Measurements from ENCODE around the gene GRID1.
"Not testable (repeated sequence)": the region's sequence is repeated elsewhere in the genome, so short reads cannot be mapped to it uniquely, and the experiment has no call there.

The GRID1 gene

GRCh38 chr10:86053675-86054074, 312.9 kb downstream of the GRID1 start:
- DNase-seq: no peak

- DNase-seq: no peak
These were observed 315.0 kb downstream of the GRID1 start for GRCh38 chr10:86051586-86051985.

- DNase-seq: no peak
These were observed 317.2 kb downstream of the GRID1 start for GRCh38 chr10:86049442-86049841.

DNA sequence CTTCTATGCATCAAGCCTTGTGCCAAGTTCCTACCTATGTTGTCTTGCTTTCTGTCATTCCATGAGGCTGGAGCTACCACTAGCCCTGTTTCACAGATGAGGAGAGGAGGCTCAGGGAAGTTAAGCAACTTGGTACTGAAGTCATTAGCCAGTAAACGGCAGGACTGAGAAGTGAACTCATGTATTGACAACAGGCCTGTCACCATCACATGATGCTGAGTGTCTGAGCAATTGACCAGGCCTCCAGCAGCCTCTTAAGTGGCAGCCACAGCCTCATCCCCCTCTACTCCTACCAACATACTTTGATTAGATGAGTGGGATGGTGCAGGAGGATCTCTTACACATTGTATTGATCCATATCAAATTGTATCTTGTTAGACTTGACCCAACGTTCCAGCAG, 317.6 kb downstream of the GRID1 start:
- DNase-seq: peak; percentile 46

DNA sequence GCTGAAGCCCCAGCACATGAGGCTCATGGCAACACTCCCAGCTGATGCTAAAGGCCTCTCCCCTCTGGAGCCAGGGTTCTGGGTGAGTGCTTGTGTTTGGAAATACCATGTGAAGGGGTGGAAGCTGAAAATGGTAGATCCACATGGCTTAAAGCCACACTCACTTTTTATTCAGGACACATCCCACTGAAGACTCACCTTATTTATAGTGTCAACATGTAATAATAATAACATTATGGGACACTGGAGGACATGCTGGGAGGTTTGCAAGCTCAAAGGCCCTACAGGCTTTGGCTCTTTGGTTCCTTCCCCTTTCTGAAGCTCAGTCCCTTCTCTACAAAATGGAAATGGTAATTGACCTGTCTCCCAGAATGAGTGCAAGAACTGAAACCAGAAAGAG, 318.0 kb downstream of the GRID1 start:
- no peak for DNase-seq

GRCh38 chr10:86047588-86047987, 319.0 kb downstream of the GRID1 start:
- no peak for DNase-seq

DNA sequence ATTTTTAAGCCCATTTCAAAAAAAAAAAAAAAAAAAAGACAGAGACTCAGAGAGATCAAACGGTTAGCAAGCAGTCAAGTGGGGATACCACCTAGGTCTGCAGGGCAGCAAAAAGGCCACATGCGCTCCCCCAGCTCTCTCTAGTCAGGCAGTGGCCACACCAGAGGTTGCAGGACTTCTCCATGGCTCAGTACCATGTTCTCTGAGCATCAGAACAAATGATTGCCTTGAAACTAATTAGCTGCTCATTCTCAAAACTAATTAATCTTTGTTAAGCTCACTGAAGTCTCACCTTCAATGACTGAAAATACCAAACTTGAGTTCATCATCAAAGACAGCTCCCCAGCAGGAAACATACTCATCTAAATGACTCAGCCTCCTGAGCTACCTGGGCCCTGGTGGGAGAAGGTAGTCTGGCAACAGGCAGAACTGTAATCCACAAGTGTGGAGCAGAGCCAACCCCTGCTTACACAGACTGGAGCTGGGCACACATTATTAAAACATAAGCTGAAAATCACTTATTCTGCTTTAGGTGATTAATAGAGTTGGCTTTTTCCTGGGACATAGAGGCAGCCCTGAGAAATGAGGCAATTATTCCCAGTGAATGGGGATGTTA, 319.6 kb downstream of the GRID1 start:
- no peak for DNase-seq

DNA sequence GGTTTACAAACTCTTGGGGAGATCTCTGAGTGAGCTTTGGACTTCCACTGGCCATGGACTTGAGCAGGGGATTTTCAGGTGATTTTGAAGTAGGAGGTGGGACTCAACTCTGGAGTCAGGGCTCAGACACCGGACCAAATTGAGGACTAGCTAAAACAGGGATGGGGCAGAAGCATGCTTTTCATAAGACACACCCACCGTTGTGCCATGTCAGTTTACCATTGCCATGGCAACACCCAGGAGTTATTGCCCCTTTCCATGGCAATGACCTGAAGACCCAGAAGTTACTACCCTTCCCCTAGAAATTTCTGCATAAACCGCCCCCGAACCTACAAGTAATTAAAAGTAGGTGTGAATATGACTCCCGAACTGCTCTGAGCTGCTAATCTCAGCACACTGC, 320.7 kb downstream of the GRID1 start:
- DNase-seq: no peak

DNA sequence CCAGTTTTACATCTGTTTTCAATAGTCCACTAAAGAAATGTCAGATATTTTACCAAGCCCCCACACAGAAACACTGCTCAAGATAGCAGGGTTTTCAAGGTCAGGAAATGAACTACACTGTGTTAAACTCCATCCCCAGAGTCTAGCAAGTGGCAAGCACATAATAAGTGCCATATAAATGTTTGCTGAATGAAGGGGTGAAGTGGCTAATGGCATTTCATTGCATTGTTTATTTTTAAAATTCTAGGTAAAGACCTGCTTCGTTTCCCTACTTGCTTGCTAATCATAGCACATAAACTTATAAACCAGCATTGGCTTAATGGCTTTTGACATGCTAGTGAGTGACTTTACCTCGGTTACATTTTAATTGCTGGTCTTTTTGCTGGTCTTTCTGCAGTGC, 322.6 kb downstream of the GRID1 start:
- no peak for DNase-seq

- no peak for DNase-seq
These were observed 323.4 kb downstream of the GRID1 start for GRCh38 chr10:86043236-86043635.

GRCh38 chr10:86042161-86042560, 324.4 kb downstream of the GRID1 start:
- DNase-seq: no peak

DNA sequence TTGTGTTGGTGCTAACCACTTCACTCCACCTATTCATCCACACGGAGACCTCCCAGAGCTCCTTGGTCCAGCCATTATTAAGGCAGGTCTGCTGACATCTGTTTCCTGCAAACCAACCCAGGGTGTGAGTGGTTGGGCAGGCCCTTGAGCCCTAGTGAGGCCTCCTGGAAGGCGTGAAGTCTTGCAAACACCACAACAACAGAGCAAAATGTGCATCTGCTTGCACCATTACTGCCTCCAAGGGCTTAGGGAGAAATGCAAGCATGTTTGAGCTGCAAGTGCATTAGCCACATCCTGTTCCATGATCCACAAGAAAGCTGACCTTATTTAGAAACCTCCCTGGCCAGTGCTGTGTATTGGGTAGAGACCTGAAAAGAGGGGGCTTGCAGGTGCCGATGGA, 325.5 kb downstream of the GRID1 start:
- DNase-seq: no peak

- DNase-seq: no peak
These were observed 328.2 kb downstream of the GRID1 start for GRCh38 chr10:86038371-86038770.

GRCh38 chr10:86037096-86037495, 329.5 kb downstream of the GRID1 start:
- DNase-seq: no peak

GRCh38 chr10:86036544-86036831, 330.1 kb downstream of the GRID1 start:
- DNase-seq: no peak

GRCh38 chr10:86035791-86036543, 330.6 kb downstream of the GRID1 start:
- no peak for DNase-seq

DNA sequence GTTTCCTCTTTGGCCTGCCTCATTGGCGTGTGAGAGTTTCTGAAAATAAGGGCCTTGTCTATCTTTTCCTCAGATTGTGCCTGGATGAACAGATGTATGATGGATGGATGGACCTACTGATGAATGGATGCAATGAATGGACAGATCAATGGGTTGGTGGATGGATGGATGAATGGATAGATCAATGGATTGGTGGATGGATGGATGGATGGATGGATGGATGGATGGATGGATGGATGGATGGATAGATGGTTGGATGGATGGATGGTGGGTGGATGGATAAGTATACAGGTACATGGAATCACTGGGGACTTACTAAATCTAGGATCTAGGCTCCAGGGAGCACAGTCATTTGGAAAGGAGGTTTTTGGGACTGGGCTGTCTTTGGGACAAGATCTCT, 331.9 kb downstream of the GRID1 start:
- DNase-seq: no peak

DNA sequence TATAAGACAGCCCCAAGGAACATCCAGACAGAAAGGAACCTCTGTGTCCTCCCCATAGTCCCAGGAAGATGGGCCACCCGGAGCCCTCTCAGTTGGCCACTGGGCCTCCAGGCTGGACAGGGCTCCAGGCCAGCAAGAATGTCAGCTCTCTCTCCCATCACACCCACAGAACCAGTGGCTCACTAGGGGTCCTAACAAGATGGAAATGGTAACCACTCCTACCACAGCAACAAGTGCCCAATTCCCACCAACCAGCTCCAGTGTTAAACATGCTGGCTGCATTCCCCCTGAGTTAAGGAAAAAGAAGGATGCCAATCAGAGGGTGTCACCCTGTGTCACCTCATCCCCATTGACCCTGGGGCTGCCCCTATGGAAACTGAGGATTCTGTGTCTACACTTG, 333.0 kb downstream of the GRID1 start:
- DNase-seq: no peak

- not testable (repeated sequence) for DNase-seq
These were observed 334.5 kb downstream of the GRID1 start for GRCh38 chr10:86032087-86032486.

DNA sequence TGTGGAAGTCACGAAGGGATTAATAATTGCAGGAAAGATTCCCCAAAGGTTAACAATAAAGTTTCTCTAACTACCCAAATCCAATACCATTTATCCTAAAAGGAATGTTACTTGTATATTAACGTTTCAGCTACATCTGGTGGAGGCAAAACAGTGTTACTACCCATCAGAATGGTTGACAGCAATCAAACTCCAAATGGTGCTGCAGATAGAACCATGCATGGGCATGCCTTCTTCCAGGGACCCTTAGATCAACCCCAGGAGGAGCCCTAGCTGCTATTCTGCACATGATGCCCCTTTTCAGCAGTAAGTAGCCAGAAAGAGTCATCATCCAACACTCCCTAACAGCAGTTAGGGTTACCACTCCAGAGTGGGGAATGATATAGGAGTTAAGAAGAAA, 336.3 kb downstream of the GRID1 start:
- DNase-seq: no peak

GRCh38 chr10:86027346-86027745, 339.2 kb downstream of the GRID1 start:
- DNase-seq: no peak

DNA sequence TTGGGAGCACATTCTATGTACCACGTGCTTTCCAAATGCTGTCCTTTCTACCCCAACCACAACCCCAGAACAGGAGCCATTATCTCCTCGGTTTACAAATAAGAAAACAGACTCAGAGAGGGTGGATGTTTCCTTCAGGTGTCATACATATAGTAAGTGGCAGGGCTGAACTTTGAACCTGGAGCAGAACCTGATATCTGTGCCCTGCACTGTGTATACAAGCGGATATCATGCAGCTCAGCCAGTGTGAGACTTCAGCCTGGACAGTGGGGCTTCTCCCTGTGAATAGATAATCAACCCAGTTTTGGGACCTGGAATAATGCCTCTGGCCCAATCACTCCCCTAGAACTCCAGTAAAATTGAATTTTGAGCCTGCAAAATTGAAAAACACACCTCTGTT, 341.1 kb downstream of the GRID1 start:
- DNase-seq: no peak

DNA sequence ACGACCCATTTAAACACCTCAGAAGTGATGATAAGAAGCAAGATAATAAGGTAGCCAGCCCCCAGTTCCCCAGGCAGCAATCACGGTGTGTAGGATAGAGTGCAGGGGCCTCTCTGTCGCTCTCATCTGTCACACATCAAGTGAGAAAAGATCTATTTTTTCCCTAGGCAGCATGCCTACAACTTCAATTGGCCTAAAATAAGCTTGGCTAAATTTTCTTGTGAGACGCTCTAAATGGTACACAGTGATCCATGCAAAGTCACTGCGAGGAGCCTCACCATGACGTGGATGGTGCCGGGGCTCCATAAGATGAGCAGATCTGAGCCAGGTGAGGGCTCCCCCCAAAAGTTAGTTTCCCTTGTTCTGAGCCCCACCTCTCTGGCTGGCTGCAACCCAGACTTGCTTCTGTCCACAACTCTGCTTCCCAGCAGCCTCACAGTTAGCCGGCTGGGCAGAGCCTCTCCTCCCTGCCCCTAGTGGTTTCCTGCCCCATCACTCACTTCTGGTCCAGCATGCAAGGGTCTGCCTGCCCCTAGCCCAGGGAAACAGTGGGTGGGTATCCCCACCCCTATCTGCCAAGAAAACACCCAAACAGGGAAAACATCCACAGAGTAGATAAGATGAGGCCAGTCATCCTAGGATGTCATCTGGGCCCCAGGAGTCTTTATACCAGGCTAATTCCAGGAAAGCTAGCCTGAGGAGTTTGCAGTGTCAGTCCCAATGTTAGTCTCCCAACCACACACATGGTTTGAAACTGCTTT, 342.1 kb downstream of the GRID1 start:
- no peak for DNase-seq

DNA sequence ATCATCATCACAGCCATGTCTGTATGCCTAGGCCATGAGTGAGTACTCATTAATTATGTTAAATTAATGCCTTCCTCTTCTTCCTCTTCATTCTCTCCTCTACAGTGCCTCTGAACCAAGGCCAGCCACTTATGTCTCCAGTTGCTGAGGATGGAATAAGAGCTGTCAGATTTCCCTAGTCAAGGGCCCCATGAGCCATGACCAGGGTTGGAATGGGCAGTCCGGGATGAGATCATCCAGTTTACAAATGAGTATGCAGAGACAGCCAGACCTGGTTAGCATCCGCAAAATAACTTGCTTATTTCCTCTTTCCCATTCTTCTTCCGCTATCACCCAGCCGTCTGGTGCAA, 342.7 kb downstream of the GRID1 start:
- DNase-seq: no peak

DNA sequence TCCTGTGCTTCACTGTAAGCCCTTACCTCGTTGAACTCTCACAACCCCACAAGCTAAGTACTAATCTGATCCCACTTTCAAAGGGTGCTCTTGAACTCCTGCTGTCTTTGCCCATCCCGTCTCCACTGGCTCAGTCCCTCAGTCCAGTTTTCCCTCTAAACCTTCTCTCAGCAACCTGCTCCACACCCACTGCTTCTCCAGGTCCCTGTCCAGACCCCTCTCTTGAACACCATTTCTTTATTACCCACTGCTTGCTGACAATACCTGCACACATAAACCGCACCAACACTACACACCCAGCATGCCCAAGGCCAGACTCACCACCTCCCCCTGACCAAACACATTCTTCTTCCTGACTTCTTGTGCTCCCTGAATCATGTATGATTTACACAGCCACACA, 343.3 kb downstream of the GRID1 start:
- DNase-seq: no peak
